Measurements from ENCODE around the gene BCAS3.

The BCAS3 gene

GRCh38 chr17:61328351-61328750, 650.7 kb downstream of the BCAS3 start:
- H3K4me1 ChIP-seq (ENCODE audit: insufficient read depth, low read length, severe bottlenecking), result no peaks in the 10 kb centered on the region
- no peaks in the 10 kb centered on the region for H3F3A ChIP-seq (ENCODE audit: insufficient read depth, low read length)
- H2AFZ ChIP-seq (ENCODE audit: low read length), result no peak overlapping the region
- no peaks in the 10 kb centered on the region for H4K20me1 ChIP-seq (ENCODE audit: insufficient read depth, low read length)
- H3K9me3 ChIP-seq (ENCODE audit: low read length), result no peaks in the 10 kb centered on the region
- no peak overlapping the region for H3K4me3 ChIP-seq (ENCODE audit: low read depth, low read length, poor library complexity, severe bottlenecking)
- no peak overlapping the region for H3K27ac ChIP-seq (ENCODE audit: low read depth, low read length, poor library complexity, severe bottlenecking)
- no peaks in the 10 kb centered on the region for H3K36me3 ChIP-seq (ENCODE audit: insufficient read depth, low read length)
- no peak overlapping the region for H3K9ac ChIP-seq (ENCODE audit: low read length)
- no peak for TF ChIP-seq CTCF (IDR thresholded peaks at IDR 0.05; ENCODE audit: low read length)
- no peak for TF ChIP-seq EZH2 (IDR thresholded peaks at IDR 0.05; ENCODE audit: borderline replicate concordance, low read length)
- H3K4me2 ChIP-seq (ENCODE audit: low read length), result no peak overlapping the region
- no peaks in the 10 kb centered on the region for H3K9me2 ChIP-seq (ENCODE audit: low read depth, low read length)
- H3K27me3 ChIP-seq (ENCODE audit: insufficient read depth, low read length), result no peaks in the 10 kb centered on the region
- no peaks in the 10 kb centered on the region for H3K79me2 ChIP-seq (ENCODE audit: insufficient read depth, low read length)

GRCh38 chr17:61330174-61331150, 652.8 kb downstream of the BCAS3 start:
- H3F3A ChIP-seq (ENCODE audit: insufficient read depth, low read length), result no peaks in the 10 kb centered on the region
- H3K36me3 ChIP-seq (ENCODE audit: insufficient read depth, low read length), result no peaks in the 10 kb centered on the region
- no peak overlapping the region for H2AFZ ChIP-seq (ENCODE audit: low read length)

GRCh38 chr17:61331178-61331577, 653.5 kb downstream of the BCAS3 start:
- no peaks in the 10 kb centered on the region for H3K27me3 ChIP-seq (ENCODE audit: insufficient read depth, low read length)
- no peaks in the 10 kb centered on the region for H3F3A ChIP-seq (ENCODE audit: insufficient read depth, low read length)
- H3K9ac ChIP-seq (ENCODE audit: low read length), result no peak overlapping the region
- H3K4me1 ChIP-seq (ENCODE audit: insufficient read depth, low read length, severe bottlenecking), result no peaks in the 10 kb centered on the region
- no peaks in the 10 kb centered on the region for H3K9me2 ChIP-seq (ENCODE audit: low read depth, low read length)
- H3K4me2 ChIP-seq (ENCODE audit: low read length), result no peak overlapping the region
- no peaks in the 10 kb centered on the region for H3K9me3 ChIP-seq (ENCODE audit: low read length)
- no peaks in the 10 kb centered on the region for H3K79me2 ChIP-seq (ENCODE audit: insufficient read depth, low read length)
- no peaks in the 10 kb centered on the region for H3K36me3 ChIP-seq (ENCODE audit: insufficient read depth, low read length)
- no peak overlapping the region for H2AFZ ChIP-seq (ENCODE audit: low read length)
- H3K27ac ChIP-seq (ENCODE audit: low read depth, low read length, poor library complexity, severe bottlenecking), result no peak overlapping the region
- no peak overlapping the region for H3K4me3 ChIP-seq (ENCODE audit: low read depth, low read length, poor library complexity, severe bottlenecking)
- no peaks in the 10 kb centered on the region for H4K20me1 ChIP-seq (ENCODE audit: insufficient read depth, low read length)
- TF ChIP-seq CTCF (IDR thresholded peaks at IDR 0.05; ENCODE audit: low read length) (no peak), EZH2 (IDR thresholded peaks at IDR 0.05; ENCODE audit: borderline replicate concordance, low read length) (no peak)

More at GRCh38 chr17:61330174-61331150, 652.8 kb downstream of the BCAS3 start:
- no peak overlapping the region for H3K4me2 ChIP-seq (ENCODE audit: low read length)
- no peak overlapping the region for H3K4me3 ChIP-seq (ENCODE audit: low read depth, low read length, poor library complexity, severe bottlenecking)
- H3K27me3 ChIP-seq (ENCODE audit: insufficient read depth, low read length), result no peaks in the 10 kb centered on the region
- H3K27ac ChIP-seq (ENCODE audit: low read depth, low read length, poor library complexity, severe bottlenecking), result no peak overlapping the region
- H3K79me2 ChIP-seq (ENCODE audit: insufficient read depth, low read length), result no peaks in the 10 kb centered on the region
- TF ChIP-seq CTCF (IDR thresholded peaks at IDR 0.05; ENCODE audit: low read length) (no peak), EZH2 (IDR thresholded peaks at IDR 0.05; ENCODE audit: borderline replicate concordance, low read length) (no peak)
- no peak overlapping the region for H3K9ac ChIP-seq (ENCODE audit: low read length)
- H3K9me2 ChIP-seq (ENCODE audit: low read depth, low read length), result no peaks in the 10 kb centered on the region
- H4K20me1 ChIP-seq (ENCODE audit: insufficient read depth, low read length), result no peaks in the 10 kb centered on the region
- no peaks in the 10 kb centered on the region for H3K9me3 ChIP-seq (ENCODE audit: low read length)
- no peaks in the 10 kb centered on the region for H3K4me1 ChIP-seq (ENCODE audit: insufficient read depth, low read length, severe bottlenecking)

Data from OCI-LY1 (cell line).